Measurements from ENCODE around the gene BRPF3.

The BRPF3 gene
- 27.3 to 27.4 reads per million in 2 donors for total RNA-seq

- peak; percentile 50 to 84 (median 67) for DNase-seq
Observed at GRCh38 chr6:36196113-36196879, at the start of gene BRPF3. Gene BRPF3 (plus strand): TSS chr6:36196744. CDS start chr6:36200323, 3,579 bp downstream.

GRCh38 chr6:36147294-36147693 is 49.2 kb upstream of the BRPF3 start:
- DNase-seq = no peak

DNA sequence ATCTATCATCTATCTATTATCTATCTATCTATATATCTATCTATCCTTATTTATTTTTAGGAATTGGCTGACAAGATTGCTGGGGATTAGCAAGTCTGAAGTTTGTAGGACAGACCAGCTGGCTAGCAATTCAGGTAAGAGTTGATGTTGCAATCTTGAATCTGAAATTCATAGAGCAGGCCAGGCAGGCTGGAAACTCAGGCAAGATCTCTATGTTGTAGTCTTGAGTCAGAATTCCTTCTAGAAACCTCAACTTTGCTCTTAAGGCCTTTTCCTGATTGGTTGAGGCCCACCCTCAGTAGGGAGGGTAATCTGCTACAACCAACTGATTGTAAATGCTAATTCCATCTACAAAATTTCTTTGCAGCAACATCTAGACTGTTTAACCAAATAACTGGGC is 47.1 kb upstream of the BRPF3 start:
- no peak for DNase-seq

- no peak for DNase-seq
Observed at GRCh38 chr6:36150283-36150682, 46.3 kb upstream of the BRPF3 start.

DNA sequence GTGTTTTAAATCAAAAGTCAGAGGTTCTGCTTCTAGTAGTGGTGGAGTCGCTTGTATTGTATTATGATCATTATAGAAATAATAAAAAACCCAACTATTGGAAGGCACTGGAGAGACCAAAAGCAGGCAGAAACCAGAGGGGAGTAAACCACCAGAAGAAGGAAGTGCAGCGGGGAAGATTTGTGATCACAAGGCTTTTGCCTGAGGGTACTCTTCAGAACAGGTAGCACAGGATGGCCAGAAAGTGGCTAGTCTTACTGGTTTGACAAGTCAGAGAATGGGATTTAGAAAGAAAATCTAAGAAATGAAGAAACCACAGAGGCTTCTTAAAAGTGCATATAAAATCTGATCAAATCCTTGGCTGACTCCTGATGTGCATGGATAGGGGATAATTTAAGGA is 42.3 kb upstream of the BRPF3 start:
- DNase-seq = no peak

- DNase-seq = no peak
Observed at GRCh38 chr6:36155662-36156061, 40.9 kb upstream of the BRPF3 start.

GRCh38 chr6:36160147-36160760 is 36.3 kb upstream of the BRPF3 start:
- no peak for DNase-seq

DNA sequence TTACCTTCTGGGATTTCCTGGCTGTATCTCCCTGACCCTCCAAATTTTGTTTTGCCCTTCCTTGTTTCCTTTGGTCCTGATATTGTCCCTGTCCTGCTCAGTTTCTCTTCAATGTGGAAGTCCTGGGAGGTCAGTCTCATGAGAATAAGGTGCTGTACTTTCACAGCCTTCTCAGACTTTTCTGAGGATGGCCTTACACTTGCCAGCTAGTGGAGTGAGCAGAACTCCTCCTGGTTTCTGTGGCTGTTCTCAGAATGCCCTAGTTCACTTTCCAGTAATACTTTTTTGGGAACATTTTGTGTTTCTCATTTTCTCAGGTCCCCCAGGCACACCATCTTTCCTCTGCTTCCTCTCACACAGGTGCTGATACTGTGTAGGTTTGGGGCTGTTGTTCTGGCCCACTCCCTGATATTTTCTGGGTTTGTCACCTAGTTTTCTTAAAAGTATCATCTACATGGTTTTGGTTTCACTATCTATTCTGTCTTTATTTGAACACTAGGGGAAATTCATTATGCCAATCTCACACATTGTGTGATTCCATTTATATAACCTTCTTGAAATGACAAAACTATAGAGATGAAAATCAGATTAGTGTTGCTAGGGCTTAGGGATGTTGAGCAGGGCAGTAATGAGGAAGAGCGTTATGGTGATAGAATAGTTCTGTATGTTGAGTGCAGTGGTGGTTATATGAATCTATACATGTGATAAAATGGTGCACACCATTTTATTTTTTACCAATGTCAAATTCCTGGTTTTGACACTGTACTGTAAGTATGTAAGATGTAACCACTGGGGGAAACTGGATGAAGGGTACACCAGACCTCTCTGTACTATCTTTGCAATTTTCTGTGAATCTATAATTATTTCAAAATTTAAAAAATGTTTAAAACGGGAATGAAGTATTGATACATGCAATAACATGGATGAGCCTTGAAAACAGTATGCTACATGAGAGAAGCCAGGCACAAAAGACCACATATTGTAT is 27.2 kb upstream of the BRPF3 start:
- peak in 1 of 5 experiments; percentile 43 for DNase-seq

DNA sequence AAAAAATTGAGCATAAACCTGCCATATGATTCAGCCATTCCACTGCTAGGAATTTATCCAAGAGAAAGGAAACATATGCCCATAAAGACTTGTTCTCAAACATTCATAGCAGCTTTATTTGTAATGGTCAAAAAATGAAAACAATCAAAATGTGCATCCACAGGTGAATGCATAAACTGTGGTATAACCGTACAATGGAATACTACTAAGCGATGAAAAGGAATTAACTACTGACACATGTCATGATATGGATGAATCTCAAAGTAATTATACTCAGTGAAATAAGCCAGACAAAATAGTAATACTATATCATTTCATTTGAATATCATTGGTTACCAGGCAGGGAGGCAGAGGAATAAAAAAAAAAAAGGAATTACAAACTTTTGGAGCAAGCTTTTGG is 25.8 kb upstream of the BRPF3 start:
- no peak for DNase-seq

GRCh38 chr6:36171573-36171972 is 25.0 kb upstream of the BRPF3 start:
- DNase-seq = peak in 1 of 5 experiments; percentile 52

DNA sequence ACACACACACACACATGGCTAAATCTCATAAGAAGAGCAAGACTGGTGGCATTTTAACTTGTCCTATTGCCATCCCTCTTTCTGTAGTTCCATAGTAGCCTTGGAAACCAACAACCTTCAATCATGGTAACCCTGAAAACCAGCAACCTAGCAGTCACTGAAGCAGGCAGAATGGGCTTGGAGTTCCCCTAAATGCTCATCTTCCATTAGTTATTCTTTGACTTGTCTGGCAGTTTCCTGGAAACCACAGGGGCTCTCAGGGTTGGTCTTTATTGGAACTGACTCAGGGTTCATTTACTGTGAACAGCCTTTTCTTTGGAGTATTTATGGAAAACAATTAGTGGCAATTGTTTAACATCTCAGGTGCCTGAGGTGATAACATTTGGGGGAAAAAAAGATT is 19.4 kb upstream of the BRPF3 start:
- DNase-seq = no peak

DNA sequence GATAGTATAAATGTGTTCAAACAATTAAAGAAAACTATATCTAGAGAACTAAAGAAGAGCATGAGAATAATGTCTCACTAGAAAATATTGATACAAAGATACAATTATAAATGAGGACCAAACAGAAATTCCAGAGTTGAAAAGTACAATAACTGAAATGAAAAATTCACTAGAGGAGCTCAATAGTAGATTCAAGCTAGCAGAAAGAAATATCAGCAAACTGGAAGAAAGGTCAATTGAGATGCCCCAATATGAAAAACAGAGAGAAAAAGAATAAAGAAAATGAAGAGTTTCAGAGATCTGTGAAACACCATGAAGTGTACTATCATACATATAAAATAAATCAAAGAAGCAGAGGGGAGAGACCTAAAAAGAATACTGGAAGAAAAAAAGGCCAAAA is 18.0 kb upstream of the BRPF3 start:
- DNase-seq = no peak

DNA sequence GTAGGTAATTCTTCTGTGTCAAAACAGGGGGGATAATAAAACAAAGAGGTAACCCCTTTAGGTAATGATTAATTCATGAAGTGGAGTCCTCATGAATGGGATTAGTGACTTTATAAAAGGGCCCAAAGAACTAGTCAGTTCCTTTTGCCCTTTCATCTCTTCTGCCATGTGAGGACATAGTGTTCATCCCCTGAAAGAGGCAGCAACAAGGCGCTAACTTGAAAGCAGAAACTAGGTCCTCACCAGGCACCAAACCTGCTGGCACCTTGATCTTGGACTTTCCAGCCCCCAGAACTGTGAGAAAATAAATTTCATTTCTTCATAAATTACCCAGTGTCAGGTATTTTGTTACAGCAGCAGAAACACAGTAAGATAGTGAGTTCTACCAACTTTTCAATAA is 16.4 kb upstream of the BRPF3 start:
- DNase-seq = no peak

DNA sequence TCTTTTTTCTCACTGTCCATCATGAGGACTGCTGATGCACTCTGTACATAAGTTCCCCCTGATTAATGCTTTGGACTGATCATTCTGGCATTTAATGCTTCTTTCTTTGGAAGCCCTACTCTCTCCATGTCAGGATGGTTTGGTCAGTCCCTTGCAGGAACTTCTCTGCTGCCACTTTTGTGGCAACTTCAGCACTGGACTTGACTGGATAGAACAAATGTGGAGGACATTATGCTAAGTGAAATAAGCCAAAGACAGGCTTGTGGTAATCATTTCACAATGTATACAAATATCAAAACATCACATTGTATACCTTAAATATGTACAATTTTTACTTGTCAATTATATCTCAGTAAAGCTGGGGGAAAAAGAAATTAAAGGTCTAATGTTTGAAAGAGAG is 12.2 kb upstream of the BRPF3 start:
- DNase-seq = no peak

DNA sequence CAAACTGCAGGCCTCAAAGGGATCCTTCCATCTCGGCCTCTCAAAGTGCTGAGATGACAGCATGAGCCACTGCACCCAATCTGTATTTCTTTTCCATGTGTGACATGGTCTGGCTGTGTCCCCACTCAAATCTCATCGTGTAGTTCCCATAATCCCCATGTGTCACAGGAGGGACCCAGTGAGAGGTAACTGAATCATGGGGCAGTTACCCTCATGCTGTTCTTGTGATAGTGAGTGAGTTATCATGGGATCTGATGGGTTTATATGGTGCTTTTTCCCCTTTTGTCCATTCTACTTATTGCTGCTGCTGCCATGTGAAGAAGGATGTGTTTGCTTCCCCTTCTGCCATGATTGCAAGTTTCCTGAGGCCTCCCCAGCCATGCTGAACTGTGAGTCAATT is 10.3 kb upstream of the BRPF3 start:
- DNase-seq = no peak

- no peak for DNase-seq
Observed at GRCh38 chr6:36187446-36187845, 9.1 kb upstream of the BRPF3 start.

GRCh38 chr6:36195471-36196112 is 952 bp upstream of the BRPF3 start:
- DNase-seq = peak in 1 of 5 experiments; percentile 61

- peak; percentile 95 to 100 (median 100) for DNase-seq
Observed at GRCh38 chr6:36196880-36197548, 470 bp downstream of the BRPF3 start.

GRCh38 chr6:36197739-36198221 is 1.2 kb downstream of the BRPF3 start:
- no peak for DNase-seq

DNA sequence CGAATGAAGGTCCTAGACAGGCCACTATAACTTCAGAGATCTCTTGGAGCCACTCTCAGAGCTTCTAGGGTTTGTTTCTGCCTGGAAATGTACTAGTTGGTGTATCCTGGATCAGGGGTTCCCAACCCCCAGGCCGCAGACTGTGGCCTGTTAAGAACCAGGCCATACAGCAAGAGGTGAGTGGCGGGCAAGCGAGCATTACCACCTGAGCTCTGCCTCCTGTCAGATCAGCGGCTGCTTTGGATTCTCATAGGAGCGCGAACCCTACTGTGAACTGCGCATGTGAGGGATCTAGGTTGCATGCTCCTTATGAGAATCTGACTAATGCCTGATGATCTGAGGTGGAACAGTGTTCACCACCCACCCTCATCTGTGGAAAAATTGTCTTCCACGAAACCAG is 2.4 kb downstream of the BRPF3 start:
- no peak for DNase-seq

DNA sequence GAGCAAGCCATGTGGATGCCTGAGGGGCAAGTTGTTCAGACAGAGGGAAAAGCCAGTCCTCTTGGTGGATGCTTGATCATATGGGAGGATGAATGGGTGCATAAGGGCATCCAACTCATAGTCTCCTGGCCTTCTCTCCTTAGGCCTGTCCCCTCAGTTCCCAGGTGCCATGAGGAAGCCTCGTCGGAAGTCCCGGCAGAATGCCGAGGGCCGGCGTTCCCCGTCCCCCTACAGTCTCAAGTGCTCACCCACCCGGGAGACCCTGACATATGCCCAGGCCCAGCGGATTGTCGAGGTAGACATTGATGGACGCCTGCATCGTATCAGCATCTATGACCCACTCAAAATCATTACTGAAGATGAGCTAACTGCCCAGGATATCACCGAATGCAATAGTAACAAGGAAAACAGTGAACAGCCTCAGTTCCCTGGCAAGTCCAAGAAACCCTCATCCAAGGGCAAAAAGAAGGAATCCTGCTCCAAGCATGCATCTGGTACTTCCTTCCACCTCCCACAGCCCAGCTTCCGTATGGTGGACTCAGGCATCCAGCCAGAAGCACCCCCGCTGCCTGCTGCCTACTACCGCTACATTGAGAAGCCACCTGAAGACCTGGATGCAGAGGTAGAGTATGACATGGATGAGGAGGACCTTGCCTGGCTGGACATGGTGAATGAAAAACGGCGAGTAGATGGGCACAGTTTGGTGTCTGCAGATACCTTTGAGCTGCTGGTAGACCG is 3.8 kb downstream of the BRPF3 start:
- DNase-seq = no peak

Data from T-helper 2 cell (primary cell).